ENCODE data around the gene CA10.

DNA sequence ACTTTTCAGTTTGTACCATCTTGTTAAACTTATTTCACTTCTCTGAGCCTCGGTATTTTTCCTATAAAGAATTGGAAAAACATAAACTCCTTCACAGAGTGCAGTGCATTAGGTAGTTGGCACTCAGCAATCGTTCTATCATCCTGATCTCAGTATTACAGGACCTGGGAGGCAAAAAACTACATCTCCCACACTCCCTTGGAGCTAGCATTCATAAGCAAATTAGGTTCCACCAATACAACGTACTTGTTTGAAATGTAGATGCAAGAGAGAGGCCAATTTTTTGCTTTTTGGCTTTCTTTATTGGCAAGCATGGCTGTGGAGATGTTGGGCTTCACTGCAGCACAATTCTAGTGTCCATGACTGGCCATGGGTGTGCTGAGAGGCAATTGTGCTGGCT is 285.2 kb downstream of the CA10 start:
- TF ChIP-seq, protein P1, sequence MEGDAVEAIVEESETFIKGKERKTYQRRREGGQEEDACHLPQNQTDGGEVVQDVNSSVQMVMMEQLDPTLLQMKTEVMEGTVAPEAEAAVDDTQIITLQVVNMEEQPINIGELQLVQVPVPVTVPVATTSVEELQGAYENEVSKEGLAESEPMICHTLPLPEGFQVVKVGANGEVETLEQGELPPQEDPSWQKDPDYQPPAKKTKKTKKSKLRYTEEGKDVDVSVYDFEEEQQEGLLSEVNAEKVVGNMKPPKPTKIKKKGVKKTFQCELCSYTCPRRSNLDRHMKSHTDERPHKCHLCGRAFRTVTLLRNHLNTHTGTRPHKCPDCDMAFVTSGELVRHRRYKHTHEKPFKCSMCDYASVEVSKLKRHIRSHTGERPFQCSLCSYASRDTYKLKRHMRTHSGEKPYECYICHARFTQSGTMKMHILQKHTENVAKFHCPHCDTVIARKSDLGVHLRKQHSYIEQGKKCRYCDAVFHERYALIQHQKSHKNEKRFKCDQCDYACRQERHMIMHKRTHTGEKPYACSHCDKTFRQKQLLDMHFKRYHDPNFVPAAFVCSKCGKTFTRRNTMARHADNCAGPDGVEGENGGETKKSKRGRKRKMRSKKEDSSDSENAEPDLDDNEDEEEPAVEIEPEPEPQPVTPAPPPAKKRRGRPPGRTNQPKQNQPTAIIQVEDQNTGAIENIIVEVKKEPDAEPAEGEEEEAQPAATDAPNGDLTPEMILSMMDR (IDR thresholded peaks at IDR 0.05) = no peak
- no peak for TF ChIP-seq POLR2AphosphoS5 (IDR thresholded peaks at IDR 0.05)

Measured in gastroesophageal sphincter (tissue), 3 donors.